OCI-LY7 (cell line): Measurements from ENCODE around the gene DNASE2B. TPM values are rescaled to one million over a fixed set of nuclear protein-coding genes. Genes with fewer than 3 reads are reported as not detected.

Experiments
- BruUV-seq: library from RNA; stranded (reverse); fragments of 400-500 nt; replicated peaks from 2 replicates; lab custom pipeline; 2021; lab: Mats Ljungman, UMichigan
- CTCF ChIA-PET: fragments of 300-600 bp; sonication (Branson Sonifier 250); formaldehyde crosslinking; loops from one replicate; lab custom pipeline; 2022; ENCODE audit warnings: antibody characterized with exemption; ENCODE audit not compliant: unreplicated experiment; lab: Charles Lee
- POLR2A ChIA-PET: fragments of 300-600 bp; sonication (Branson Sonifier 250); formaldehyde crosslinking; loops from one replicate; lab custom pipeline; 2022; ENCODE audit warnings: antibody characterized with exemption; lab: Charles Lee
- DNase-seq: peaks from one replicate; pipeline ENCODE4 v3.0.0-alpha.2; 2015; ENCODE audit warnings: low spot score
- H2AFZ ChIP-seq: fragments of 200-600 bp; sonication (generic), shearing (Covaris generic); 2 replicates; pipeline ENCODE4 v1.6.1; 2014; ENCODE audit warnings: mild to moderate bottlenecking, antibody characterized with exemption, low read length, moderate library complexity
- H3K27ac ChIP-seq: fragments of 200-600 bp; sonication (generic); 2 replicates; pipeline ENCODE4 v1.5.1; 2014; ENCODE audit warnings: mixed run types, low read depth, mild to moderate bottlenecking, moderate library complexity, low read length, inconsistent platforms; ENCODE audit not compliant: poor library complexity, severe bottlenecking
- H3K36me3 ChIP-seq: fragments of 200-600 bp; sonication (generic); 2 replicates; pipeline ENCODE4 v1.6.1; 2014; ENCODE audit warnings: mild to moderate bottlenecking, antibody characterized with exemption, low read length, moderate library complexity, mixed read lengths; ENCODE audit not compliant: insufficient read depth
- H3K4me1 ChIP-seq: fragments of 200-600 bp; sonication (generic); 2 replicates; pipeline ENCODE4 v1.5.1; 2014; ENCODE audit warnings: mild to moderate bottlenecking, low read length; ENCODE audit not compliant: insufficient read depth, poor library complexity, severe bottlenecking
- H3K4me2 ChIP-seq: fragments of 200-600 bp; sonication (generic); 2 replicates; pipeline ENCODE4 v1.6.1; 2014; ENCODE audit warnings: mild to moderate bottlenecking, low read length
- H3K4me3 ChIP-seq: fragments of 200-600 bp; sonication (generic); 2 replicates; pipeline ENCODE4 v1.5.1; 2014; ENCODE audit warnings: mild to moderate bottlenecking, low read depth, low read length; ENCODE audit not compliant: poor library complexity, severe bottlenecking
- H3K79me2 ChIP-seq: fragments of 200-600 bp; sonication (generic); 2 replicates; pipeline ENCODE4 v1.6.1; 2016; ENCODE audit warnings: low read depth, mild to moderate bottlenecking, low read length, moderate library complexity, mixed read lengths; ENCODE audit not compliant: insufficient read depth
- H3K9me2 ChIP-seq: fragments of 200-600 bp; sonication (generic); 2 replicates; pipeline ENCODE4 v1.6.1; 2016; ENCODE audit warnings: mild to moderate bottlenecking, low read length, mixed read lengths; ENCODE audit not compliant: insufficient read depth
- H3K9me3 ChIP-seq: fragments of 200-600 bp; sonication (generic); 2 replicates; pipeline ENCODE4 v1.6.1; 2014; ENCODE audit warnings: mild to moderate bottlenecking, mixed run types, low read length, mixed read lengths
- H4K20me1 ChIP-seq: fragments of 200-600 bp; sonication (generic); 2 replicates; pipeline ENCODE4 v1.6.1; 2014; ENCODE audit warnings: mild to moderate bottlenecking, antibody characterized with exemption, low read length, moderate library complexity, mixed read lengths; ENCODE audit not compliant: insufficient read depth
- CTCF ChIP-seq: fragments of 200-600 bp; sonication (generic); conservative IDR thresholded peaks from 2 replicates; pipeline ENCODE4 v1.5.1; 2014; ENCODE audit warnings: mild to moderate bottlenecking, antibody characterized with exemption, low read length, moderate library complexity, mixed read lengths
- EZH2phosphoT487 ChIP-seq: fragments of 200-600 bp; sonication (generic); IDR thresholded peaks from 2 replicates; pipeline ENCODE4 v1.6.1; 2018; ENCODE audit warnings: low read depth, borderline replicate concordance, mild to moderate bottlenecking, mixed run types, antibody characterized with exemption, low read length, moderate library complexity, mixed read lengths
- intact Hi-C: fragments of 100-400 bp; cut with micrococcal nuclease; formaldehyde crosslinking; loops from one replicate; pipeline ENCODE4 v1.10.0; 2022; ENCODE audit not compliant: unreplicated experiment
- total RNA-seq, 2 experiments: library from RNA; depleted of rRNA in 1 of 2; stranded (reverse); fragments of >200 nt in 1 of 2; shearing (Covaris generic) in 1 of 2; gene quantifications; 2 replicates each; pipeline ENCODE4 v1.2.3, GENCODE V29; 2014 to 2022

The DNASE2B gene
- total RNA-seq, 2 experiments from 2014 or later, result 0.22 TPM; not detected in 1

- Histone ChIP-seq H4K20me1 (no peaks in the 10 kb centered on the region), H2AFZ (no peak overlapping the region), H3K27ac (no peak overlapping the region), H3K4me1 (no peaks in the 10 kb centered on the region), H3K9me2 (no peaks in the 10 kb centered on the region), H3K9me3 (peaks cover 4% of the 10 kb centered on the region; the same call in 1 of the 2 replicates), H3K4me2 (no peak overlapping the region), H3K36me3 (no peaks in the 10 kb centered on the region), H3K79me2 (no peaks in the 10 kb centered on the region), H3K4me3 (no peak overlapping the region)
- POLR2A ChIA-PET, result interaction anchor here (0.5 to 1.7 kb wide), 3 partner anchors 46 to 277 kb away, joined by 3 to 4 read pairs (median 4); no protein-coding TSS in a partner anchor
- no peak for TF ChIP-seq CTCF
- TF ChIP-seq EZH2phosphoT487, result no peak
- DNase-seq, result no peak
- CTCF ChIA-PET, result no interaction called here
- intact Hi-C loops, result loop anchor here (10.0 kb wide), 1 partner anchor 172 kb away; no protein-coding TSS in a partner anchor
- no TSS peak for BruUV-seq
Observed at GRCh38 chr1:84426376-84426775, 28.1 kb downstream of the DNASE2B start.

- Histone ChIP-seq H3K9me3 (peaks cover 4% of the 10 kb centered on the region; the same call in 1 of the 2 replicates), H3K79me2 (no peaks in the 10 kb centered on the region), H3K4me2 (no peak overlapping the region), H2AFZ (no peak overlapping the region), H3K4me1 (no peaks in the 10 kb centered on the region), H3K27ac (no peak overlapping the region), H3K4me3 (no peak overlapping the region), H3K9me2 (no peaks in the 10 kb centered on the region), H4K20me1 (no peaks in the 10 kb centered on the region), H3K36me3 (no peaks in the 10 kb centered on the region)
- BruUV-seq, result no TSS peak
- TF ChIP-seq CTCF (no peak), EZH2phosphoT487 (no peak)
- ChIA-PET CTCF (interaction anchor here (1.1 kb wide), 1 partner anchor 284 kb away, joined by 3 read pairs; the partner anchor contains the start of gene PRKACB), POLR2A (interaction anchor here (0.5 to 1.7 kb wide), 4 partner anchors 9 to 355 kb away, joined by 3 to 4 read pairs (median 3); no protein-coding TSS in a partner anchor)
- no peak for DNase-seq
- intact Hi-C loops, result loop anchor here (10.0 kb wide), 1 partner anchor 173 kb away; no protein-coding TSS in a partner anchor
Observed at GRCh38 chr1:84427250-84428188, 29.2 kb downstream of the DNASE2B start.
